ENCODE results near the gene SLC43A1.

DNA sequence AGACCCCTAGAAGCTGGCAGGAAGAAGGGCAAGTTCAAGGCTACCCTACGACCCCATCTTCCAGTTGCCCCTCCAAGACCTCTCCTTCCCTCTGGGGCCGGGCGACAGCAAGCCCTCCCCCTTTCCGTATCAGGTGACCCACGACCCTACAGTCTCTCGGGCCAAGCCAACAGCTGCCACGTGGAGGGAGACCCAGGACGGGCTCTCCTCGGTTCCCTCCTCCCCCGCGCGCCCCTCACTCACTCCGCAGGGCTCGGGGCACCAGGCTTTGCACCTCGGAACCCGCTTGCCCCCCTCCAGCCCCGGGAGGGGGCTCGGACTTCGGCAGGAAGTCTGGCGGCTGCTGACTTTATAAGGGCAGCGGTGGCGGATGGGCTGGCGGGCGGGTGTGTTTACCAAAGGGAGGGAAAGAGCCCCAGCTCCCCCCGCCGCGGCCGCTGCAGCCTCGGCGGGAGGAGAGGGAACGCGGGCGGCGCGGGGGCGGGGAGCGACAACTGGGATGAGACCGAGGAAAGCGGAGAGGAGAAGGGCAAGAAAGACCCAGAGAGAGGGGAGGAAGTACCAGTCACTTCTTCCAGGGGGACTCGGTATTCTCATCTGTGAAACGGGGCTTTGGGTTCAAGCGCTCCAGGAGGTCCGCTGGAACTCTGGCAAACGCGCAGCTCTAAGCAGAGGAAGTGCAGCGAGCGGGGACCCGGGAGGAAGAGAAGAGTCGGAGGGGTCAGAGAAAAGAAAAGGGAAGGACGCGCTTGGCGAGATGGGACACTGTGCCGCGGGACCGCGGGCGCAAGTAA is 767 bp downstream of the SLC43A1 start:
- TF ChIP-seq, protein P1, sequence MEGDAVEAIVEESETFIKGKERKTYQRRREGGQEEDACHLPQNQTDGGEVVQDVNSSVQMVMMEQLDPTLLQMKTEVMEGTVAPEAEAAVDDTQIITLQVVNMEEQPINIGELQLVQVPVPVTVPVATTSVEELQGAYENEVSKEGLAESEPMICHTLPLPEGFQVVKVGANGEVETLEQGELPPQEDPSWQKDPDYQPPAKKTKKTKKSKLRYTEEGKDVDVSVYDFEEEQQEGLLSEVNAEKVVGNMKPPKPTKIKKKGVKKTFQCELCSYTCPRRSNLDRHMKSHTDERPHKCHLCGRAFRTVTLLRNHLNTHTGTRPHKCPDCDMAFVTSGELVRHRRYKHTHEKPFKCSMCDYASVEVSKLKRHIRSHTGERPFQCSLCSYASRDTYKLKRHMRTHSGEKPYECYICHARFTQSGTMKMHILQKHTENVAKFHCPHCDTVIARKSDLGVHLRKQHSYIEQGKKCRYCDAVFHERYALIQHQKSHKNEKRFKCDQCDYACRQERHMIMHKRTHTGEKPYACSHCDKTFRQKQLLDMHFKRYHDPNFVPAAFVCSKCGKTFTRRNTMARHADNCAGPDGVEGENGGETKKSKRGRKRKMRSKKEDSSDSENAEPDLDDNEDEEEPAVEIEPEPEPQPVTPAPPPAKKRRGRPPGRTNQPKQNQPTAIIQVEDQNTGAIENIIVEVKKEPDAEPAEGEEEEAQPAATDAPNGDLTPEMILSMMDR (IDR thresholded peaks at IDR 0.05): no peak
- TF ChIP-seq POLR2A (IDR thresholded peaks at IDR 0.05): no peak
